ENCODE data around the gene MAP3K6. TPM values are rescaled to one million over a fixed set of nuclear protein-coding genes. Genes with fewer than 3 reads are reported as not detected.

The MAP3K6 gene
- polyA plus RNA-seq, 2 of the 4 experiments (the other 2 are of a cell fraction): 3.6 to 8.5 TPM

DNA sequence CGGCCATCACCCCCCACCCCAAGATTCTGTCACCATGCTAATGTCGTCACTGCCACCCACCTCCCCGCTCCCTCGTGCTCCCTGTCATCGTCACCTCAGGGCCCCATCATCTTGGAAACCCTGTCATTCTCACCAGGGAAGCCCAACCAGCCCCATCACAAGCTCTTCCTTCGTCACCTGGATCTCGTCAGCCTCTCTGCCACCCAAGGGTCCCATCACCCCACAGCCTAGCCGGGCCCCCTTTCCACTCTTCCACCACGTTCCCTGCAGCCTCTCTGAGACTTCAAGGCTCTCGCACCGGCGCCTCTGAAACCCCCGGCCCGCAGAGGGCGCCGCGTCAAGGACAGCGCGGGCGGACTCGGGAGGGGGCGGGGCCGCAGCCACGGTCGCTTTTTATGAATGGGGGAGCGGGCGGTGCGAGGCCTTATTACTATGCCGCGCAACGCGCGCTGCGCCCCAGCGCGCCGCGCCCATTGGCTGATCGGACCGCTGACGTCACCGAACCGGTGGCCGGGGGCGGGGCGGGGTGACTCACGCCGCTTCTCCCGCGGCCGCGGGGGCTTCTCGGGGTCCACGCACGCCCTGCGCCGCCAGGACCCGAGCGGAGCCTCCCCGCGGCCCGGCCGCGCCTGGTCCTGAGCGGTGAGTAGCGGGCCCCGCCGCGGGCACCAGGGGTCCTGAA is 25.5 kb upstream of the MAP3K6 start, which contains the start of gene GPR3 (continued):
- TF ChIP-seq MYC (IDR thresholded peaks at IDR 0.05; ENCODE audit: borderline replicate concordance, low read length): no peak
- peak; percentile 80 for TF ChIP-seq RFX5 (IDR thresholded peaks at IDR 0.05)
- TF ChIP-seq EP300 (IDR thresholded peaks at IDR 0.05): no peak
- no peak for TF ChIP-seq ZSCAN20 (CRISPR knock-in tag; IDR thresholded peaks at IDR 0.05)
- TF ChIP-seq EHF (CRISPR knock-in tag; IDR thresholded peaks at IDR 0.05): no peak
- TF ChIP-seq ZC3H11A (IDR thresholded peaks at IDR 0.05): no peak
- TF ChIP-seq PHF8 (IDR thresholded peaks at IDR 0.05; ENCODE audit: borderline replicate concordance, low read depth): peak; percentile 66; the same call in 1 of the 2 replicates
- TF ChIP-seq, protein P1, sequence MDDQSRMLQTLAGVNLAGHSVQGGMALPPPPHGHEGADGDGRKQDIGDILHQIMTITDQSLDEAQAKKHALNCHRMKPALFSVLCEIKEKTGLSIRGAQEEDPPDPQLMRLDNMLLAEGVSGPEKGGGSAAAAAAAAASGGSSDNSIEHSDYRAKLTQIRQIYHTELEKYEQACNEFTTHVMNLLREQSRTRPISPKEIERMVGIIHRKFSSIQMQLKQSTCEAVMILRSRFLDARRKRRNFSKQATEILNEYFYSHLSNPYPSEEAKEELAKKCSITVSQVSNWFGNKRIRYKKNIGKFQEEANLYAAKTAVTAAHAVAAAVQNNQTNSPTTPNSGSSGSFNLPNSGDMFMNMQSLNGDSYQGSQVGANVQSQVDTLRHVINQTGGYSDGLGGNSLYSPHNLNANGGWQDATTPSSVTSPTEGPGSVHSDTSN (IDR thresholded peaks at IDR 0.05): no peak
- TF ChIP-seq RCOR1 (IDR thresholded peaks at IDR 0.05; ENCODE audit: low read depth, low read length): no peak
- TF ChIP-seq, protein P2, sequence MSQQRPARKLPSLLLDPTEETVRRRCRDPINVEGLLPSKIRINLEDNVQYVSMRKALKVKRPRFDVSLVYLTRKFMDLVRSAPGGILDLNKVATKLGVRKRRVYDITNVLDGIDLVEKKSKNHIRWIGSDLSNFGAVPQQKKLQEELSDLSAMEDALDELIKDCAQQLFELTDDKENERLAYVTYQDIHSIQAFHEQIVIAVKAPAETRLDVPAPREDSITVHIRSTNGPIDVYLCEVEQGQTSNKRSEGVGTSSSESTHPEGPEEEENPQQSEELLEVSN (IDR thresholded peaks at IDR 0.05; ENCODE audit: borderline replicate concordance, low read depth): 0 out of 2 replicates have a peak, but pooled peaks have one; percentile 43
- TF ChIP-seq ESRRA (IDR thresholded peaks at IDR 0.05; ENCODE audit: borderline replicate concordance, low read length): peak; percentile 72
- no peak for TF ChIP-seq CBX2 (IDR thresholded peaks at IDR 0.05; ENCODE audit: borderline replicate concordance, low read depth)
- TF ChIP-seq, protein P3, sequence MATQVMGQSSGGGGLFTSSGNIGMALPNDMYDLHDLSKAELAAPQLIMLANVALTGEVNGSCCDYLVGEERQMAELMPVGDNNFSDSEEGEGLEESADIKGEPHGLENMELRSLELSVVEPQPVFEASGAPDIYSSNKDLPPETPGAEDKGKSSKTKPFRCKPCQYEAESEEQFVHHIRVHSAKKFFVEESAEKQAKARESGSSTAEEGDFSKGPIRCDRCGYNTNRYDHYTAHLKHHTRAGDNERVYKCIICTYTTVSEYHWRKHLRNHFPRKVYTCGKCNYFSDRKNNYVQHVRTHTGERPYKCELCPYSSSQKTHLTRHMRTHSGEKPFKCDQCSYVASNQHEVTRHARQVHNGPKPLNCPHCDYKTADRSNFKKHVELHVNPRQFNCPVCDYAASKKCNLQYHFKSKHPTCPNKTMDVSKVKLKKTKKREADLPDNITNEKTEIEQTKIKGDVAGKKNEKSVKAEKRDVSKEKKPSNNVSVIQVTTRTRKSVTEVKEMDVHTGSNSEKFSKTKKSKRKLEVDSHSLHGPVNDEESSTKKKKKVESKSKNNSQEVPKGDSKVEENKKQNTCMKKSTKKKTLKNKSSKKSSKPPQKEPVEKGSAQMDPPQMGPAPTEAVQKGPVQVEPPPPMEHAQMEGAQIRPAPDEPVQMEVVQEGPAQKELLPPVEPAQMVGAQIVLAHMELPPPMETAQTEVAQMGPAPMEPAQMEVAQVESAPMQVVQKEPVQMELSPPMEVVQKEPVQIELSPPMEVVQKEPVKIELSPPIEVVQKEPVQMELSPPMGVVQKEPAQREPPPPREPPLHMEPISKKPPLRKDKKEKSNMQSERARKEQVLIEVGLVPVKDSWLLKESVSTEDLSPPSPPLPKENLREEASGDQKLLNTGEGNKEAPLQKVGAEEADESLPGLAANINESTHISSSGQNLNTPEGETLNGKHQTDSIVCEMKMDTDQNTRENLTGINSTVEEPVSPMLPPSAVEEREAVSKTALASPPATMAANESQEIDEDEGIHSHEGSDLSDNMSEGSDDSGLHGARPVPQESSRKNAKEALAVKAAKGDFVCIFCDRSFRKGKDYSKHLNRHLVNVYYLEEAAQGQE (IDR thresholded peaks at IDR 0.05): no peak
- TF ChIP-seq CEBPB (IDR thresholded peaks at IDR 0.05): no peak
- TF ChIP-seq, protein P4, sequence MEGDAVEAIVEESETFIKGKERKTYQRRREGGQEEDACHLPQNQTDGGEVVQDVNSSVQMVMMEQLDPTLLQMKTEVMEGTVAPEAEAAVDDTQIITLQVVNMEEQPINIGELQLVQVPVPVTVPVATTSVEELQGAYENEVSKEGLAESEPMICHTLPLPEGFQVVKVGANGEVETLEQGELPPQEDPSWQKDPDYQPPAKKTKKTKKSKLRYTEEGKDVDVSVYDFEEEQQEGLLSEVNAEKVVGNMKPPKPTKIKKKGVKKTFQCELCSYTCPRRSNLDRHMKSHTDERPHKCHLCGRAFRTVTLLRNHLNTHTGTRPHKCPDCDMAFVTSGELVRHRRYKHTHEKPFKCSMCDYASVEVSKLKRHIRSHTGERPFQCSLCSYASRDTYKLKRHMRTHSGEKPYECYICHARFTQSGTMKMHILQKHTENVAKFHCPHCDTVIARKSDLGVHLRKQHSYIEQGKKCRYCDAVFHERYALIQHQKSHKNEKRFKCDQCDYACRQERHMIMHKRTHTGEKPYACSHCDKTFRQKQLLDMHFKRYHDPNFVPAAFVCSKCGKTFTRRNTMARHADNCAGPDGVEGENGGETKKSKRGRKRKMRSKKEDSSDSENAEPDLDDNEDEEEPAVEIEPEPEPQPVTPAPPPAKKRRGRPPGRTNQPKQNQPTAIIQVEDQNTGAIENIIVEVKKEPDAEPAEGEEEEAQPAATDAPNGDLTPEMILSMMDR (IDR thresholded peaks at IDR 0.05): peak; percentile 50

DNA sequence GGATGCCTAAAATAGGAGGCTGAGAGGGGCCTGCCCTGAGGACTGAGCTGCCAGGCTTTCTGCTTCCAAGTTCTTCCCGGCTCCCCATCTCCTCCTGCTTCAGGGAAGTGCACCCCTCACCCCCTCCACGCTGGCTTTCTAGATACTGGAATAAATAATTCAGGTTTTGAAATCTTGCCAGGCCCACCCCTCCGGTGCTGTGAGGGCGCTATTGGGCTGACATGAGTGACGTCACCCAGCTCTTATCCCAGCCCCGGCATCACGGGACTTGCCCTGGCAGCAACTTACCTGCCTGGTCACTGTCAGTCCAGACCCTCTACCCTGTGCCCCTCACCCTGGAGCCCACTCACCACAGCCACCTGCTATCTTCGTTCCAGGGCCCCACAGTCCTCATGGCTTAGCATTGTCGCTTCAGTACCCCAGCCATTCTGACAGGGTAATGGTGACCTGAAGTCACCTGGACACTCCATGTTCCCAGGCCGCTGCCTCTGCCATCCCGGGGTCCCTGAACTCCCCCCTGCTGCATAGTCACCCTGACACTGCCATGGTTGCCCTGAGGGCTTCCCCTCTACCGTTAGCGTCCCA is 24.8 kb upstream of the MAP3K6 start:
- peak overlapping the region; percentile 21 to 89; a peak in 3 of 6 replicates for H3K27ac ChIP-seq
- no peak overlapping the region; the same call in 2 of the 3 replicates for H3K4me3 ChIP-seq
- DNase-seq (ENCODE audit: low read depth in 1 of 2, low spot score in 1 of 2) (peak in 1 of 2 experiments; percentile 28), ATAC-seq (no peak), FAIRE-seq (no peak)
- CTCF ChIA-PET: interaction anchor here (0.6 to 12.0 kb wide), 19 partner anchors 10 to 346 kb away, joined by 3 to 215 read pairs (median 3); partner anchors contain the start of genes MAP3K6 and SYTL1
- peak overlapping the region; percentile 64 for H3K4me2 ChIP-seq
- 46% methylated on average over 9 of the region's 13 CpGs for WGBS (ENCODE audit: missing lambda C conversion rate)
- POLR2A ChIA-PET: interaction anchor here (1.4 kb wide), 1 partner anchor 25 kb away, joined by 3 read pairs; the partner anchor contains the start of gene MAP3K6
- H3K9me3 ChIP-seq: no peaks in the 10 kb centered on the region
- H3K4me1 ChIP-seq: peaks cover 17% of the 10 kb centered on the region
- TF ChIP-seq HOXA7 (CRISPR knock-in tag; IDR thresholded peaks at IDR 0.05): no peak
- TF ChIP-seq, protein P4 (IDR thresholded peaks at IDR 0.05): no peak
- TF ChIP-seq HOXB13 (CRISPR knock-in tag; IDR thresholded peaks at IDR 0.05; ENCODE audit: low read depth): no peak
- TF ChIP-seq, protein P3 (IDR thresholded peaks at IDR 0.05): no peak
- TF ChIP-seq JUNB (IDR thresholded peaks at IDR 0.05): no peak
- TF ChIP-seq, protein P5, sequence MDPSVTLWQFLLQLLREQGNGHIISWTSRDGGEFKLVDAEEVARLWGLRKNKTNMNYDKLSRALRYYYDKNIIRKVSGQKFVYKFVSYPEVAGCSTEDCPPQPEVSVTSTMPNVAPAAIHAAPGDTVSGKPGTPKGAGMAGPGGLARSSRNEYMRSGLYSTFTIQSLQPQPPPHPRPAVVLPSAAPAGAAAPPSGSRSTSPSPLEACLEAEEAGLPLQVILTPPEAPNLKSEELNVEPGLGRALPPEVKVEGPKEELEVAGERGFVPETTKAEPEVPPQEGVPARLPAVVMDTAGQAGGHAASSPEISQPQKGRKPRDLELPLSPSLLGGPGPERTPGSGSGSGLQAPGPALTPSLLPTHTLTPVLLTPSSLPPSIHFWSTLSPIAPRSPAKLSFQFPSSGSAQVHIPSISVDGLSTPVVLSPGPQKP (IDR thresholded peaks at IDR 0.05; ENCODE audit: low read depth, low read length): no peak
